Measurements from ENCODE around the gene AKIRIN2.

DNA sequence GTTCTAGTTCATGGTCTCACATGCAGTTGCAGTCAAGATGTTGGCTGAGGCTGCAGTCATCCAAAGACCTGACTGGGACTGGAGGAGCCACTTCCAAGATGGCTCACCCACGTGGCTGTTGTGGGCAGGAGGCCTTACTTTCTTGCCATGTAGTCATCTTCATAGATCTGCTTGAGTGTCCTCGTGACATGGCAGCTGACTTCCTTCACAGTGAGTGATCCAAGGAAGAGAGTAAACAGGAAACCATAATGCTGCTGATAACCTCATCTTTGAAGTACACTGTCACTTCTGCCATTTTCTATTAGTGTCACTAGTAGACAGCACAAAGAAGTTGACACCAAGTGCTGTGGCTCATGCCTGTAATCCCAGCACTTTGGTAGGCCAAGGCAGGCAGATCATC is 40.1 kb upstream of the AKIRIN2 start:
- no peak for TF ChIP-seq POLR2A (IDR thresholded peaks at IDR 0.05; ENCODE audit: low read length)
- no peak for TF ChIP-seq GATA1 (IDR thresholded peaks at IDR 0.05; ENCODE audit: low read depth, low read length)
